LNCaP clone FGC (cell line): Measurements from ENCODE around the gene CEP350.
A peak's percentile ranks its signal among the peaks of the same experiment; 100 is the strongest.

ENCODE experiments used
- DNase-seq: peaks from one replicate; pipeline ENCODE4 v3.0.0-alpha.2; 2011; ENCODE audit warnings: low read depth
- H3K4me3 ChIP-seq: 2 replicates; pipeline ENCODE4 v1.5.1; 2011; ENCODE audit warnings: mild to moderate bottlenecking, low read depth, low read length, control low read depth
- CTCF ChIP-seq: IDR thresholded peaks from 2 replicates; pipeline ENCODE4 v1.5.1; 2012; ENCODE audit warnings: mild to moderate bottlenecking; ENCODE audit not compliant: control insufficient read depth, insufficient read depth; ENCODE audit errors: extremely low read depth

Gene CEP350

DNA sequence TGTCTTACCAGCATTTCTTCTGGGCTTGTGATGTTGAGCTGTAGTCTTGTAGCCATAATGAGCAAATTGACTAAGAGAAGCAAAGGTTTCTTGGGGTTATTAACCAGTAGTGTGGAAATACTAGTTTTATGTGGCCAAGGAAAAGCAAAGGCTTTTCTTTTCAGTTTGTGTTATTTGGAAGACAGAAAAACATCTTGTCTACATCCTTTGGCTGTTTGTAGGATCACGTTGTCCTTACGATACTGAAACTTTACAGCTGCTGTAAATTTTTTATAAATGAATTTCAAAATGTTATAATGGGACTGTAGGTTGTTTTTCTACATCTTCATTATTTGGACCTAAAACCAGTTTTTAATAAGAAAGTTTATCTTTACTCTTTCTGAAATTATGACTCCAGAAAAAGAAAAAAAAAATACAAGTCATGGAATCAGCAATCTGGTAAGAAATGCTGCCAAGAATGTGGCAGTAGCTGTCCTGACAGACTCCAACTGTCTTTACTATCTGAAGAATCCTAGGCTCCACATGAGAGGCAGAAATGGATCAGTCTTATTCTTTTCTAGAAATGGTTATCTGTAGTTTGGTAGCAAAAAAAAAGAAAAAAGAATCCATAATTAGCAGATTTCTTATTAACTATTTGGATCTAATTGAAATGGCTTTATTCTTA lies 158.5 kb downstream of the CEP350 start:
- no peak overlapping the region for H3K4me3 ChIP-seq
- DNase-seq: no peak
- TF ChIP-seq CTCF: no peak

DNA sequence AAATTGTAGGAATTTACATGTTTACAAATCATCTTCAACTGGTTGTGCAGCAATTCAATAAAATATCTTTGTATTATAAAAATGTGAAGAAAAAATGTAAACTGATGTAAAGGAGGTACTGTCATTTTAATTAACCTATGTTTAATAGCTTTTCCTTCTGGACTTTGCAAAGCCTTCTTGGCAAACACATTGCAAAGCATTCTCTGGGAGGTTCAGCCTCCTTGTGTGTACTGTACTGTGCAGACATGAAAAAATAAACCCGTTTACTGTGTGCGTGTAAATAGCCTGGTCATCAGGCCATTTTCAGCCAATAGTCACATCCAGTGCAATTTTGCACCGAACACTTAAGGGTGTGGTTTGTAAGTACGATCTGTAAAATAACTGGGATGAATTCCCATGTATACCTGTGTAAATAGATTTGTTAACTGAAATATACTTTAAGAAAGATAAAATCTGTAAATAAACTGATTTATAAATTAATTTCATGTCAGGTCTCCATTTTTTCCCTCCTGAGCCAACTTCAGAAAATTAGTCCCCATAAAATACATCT lies 159.9 kb downstream of the CEP350 start:
- no peak overlapping the region for H3K4me3 ChIP-seq
- no peak for TF ChIP-seq CTCF

GRCh38 chr1:180116964-180117763 lies 162.6 kb downstream of the CEP350 start:
- TF ChIP-seq CTCF: no peak
- no peak overlapping the region for H3K4me3 ChIP-seq
- DNase-seq: no peak

More for the DNA sequence above, 159.9 kb downstream of the CEP350 start:
- DNase-seq: peak; percentile 100

GRCh38 chr1:180117764-180118116 lies 163.1 kb downstream of the CEP350 start:
- H3K4me3 ChIP-seq: no peak overlapping the region
- DNase-seq: no peak
- TF ChIP-seq CTCF: no peak

DNA sequence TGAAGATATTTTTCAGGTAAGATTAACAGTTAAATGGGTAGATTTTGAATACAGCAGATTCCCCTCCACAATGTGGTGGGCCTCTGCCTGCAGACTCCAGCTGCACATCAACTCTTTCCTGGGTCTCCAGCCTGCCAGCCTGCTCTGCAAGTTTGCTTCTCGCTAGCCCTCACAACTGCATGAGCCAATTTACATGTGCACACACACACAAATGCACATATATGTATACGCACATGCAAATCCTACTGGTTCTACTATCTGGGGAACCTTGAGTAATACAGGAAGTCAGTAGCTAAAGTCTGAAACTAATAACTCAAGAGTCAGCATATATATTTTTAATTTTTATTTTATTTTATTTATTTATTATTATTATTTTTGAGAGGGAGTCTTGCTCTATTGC lies 165.2 kb downstream of the CEP350 start:
- TF ChIP-seq CTCF: no peak
- no peak for DNase-seq
- H3K4me3 ChIP-seq: no peak overlapping the region

GRCh38 chr1:180123463-180123936 lies 168.9 kb downstream of the CEP350 start:
- no peak overlapping the region for H3K4me3 ChIP-seq
- no peak for DNase-seq
- no peak for TF ChIP-seq CTCF
